PFSK-1 (cell line): ENCODE results near the gene FTCDNL1.

Source experiments
- FOXP2 ChIP-seq: optimal IDR thresholded peaks from 2 replicates; pipeline ENCODE3; 2011; ENCODE audit warnings: borderline replicate concordance, control low read depth, inconsistent platforms; ENCODE audit not compliant: insufficient read depth; ENCODE audit errors: extremely low read length, extremely low read depth
- POLR2AphosphoS5 ChIP-seq: IDR thresholded peaks from 2 replicates; pipeline ENCODE4 v1.6.1; 2012; ENCODE audit warnings: low read depth, mild to moderate bottlenecking, control low read depth, low read length, moderate library complexity
- REST ChIP-seq, 2 experiments: IDR thresholded peaks; 2 replicates each; pipeline versions ENCODE4 v1.6.1 to v1.8.0; 2011 to 2012; ENCODE audit warnings: low read depth in 2 of 2, low read length in 2 of 2, control low read depth in 1 of 2, inconsistent platforms in 1 of 2, mild to moderate bottlenecking in 1 of 2, moderate library complexity in 1 of 2; ENCODE audit not compliant: insufficient read depth in 1 of 2
- SIN3A ChIP-seq: IDR thresholded peaks from 2 replicates; pipeline ENCODE4 v1.6.1; 2012; ENCODE audit warnings: mild to moderate bottlenecking, low read length, moderate library complexity, borderline replicate concordance; ENCODE audit not compliant: insufficient read depth
- TAF1 ChIP-seq: IDR thresholded peaks from 2 replicates; pipeline ENCODE4 v1.6.1; 2012; ENCODE audit warnings: low read length, control low read depth, borderline replicate concordance; ENCODE audit not compliant: insufficient read depth

FTCDNL1 gene

GRCh38 chr2:199798831-199799580 lies 52.0 kb downstream of the FTCDNL1 start:
- TF ChIP-seq FOXP2 (no peak), POLR2AphosphoS5 (no peak), REST (IDR thresholded peaks at IDR 0.05; ENCODE audit: insufficient read depth in 1 of 2, low read depth in 2 of 2, low read length in 2 of 2) (no peak), TAF1 (no peak), SIN3A (no peak)

DNA sequence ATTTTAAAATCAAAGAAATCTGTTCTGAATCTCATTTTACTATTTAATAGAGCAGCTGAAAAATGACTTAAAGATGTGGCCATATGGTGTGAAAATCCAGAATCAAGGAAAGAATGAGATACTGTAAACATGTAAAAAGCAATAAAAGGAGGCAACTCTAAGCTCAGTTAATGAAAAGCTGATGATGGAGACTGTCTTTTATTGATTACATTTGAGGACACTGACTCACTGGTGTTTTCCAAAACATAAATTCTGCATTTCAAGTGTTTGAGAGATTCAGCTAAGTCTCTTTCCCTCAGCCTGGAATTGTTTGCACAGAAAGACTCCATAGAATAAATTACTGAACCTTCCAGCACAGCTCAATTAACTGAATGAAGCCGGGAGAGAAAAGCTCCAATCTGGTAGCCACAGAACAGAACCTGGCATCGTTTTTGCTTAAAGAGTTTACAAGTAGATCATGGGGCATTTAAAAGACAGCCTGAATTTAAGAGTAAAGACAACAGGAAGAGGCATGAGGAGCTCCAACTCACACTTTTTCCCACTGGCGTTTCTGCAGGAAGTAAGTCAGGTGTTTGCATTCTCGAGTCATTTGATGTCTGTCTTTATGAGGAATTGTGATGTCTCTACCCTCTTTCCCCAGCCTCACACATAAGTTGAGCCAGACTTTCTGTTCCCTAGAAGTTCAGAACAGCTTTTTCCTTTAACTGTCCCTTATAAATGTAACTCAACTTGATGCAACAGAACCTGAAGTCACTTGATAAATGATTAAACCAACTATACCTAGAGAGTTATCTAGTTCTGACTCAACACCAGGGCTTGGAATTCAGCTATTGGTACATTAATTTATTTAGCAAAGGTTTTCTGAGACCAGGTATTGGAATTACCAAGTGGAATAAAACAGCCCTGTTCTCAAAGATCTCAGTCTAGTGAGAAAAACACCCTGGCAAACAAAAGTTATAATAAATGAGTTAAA lies 53.3 kb downstream of the FTCDNL1 start:
- TF ChIP-seq SIN3A (no peak), TAF1 (no peak), FOXP2 (no peak), POLR2AphosphoS5 (no peak), REST (IDR thresholded peaks at IDR 0.05; ENCODE audit: insufficient read depth in 1 of 2, low read depth in 2 of 2, low read length in 2 of 2) (no peak)

DNA sequence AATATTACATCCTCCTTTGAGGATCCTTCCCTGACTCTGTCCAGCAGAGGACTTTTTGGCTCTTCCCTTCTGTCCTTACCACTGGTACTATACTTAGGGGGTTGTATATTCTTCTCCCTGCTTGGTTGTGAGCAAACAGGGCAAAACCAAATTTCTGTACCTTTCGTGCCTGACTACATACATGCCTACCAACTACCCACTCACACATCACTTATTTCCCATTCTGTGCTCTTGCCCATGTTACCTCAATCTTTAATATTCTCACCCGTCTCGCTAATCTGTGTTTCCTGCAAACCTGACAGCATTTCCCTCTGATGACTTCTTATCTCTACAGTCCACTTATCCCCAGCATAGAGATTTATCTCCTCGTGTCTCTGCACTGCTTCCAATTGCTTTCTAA lies 58.6 kb downstream of the FTCDNL1 start:
- TF ChIP-seq POLR2AphosphoS5 (no peak), SIN3A (no peak), REST (IDR thresholded peaks at IDR 0.05; ENCODE audit: insufficient read depth in 1 of 2, low read depth in 2 of 2, low read length in 2 of 2) (no peak), TAF1 (no peak), FOXP2 (no peak)

GRCh38 chr2:199791326-199791725 lies 59.7 kb downstream of the FTCDNL1 start:
- TF ChIP-seq REST (IDR thresholded peaks at IDR 0.05; ENCODE audit: insufficient read depth in 1 of 2, low read depth in 2 of 2, low read length in 2 of 2) = no peak
- no peak for TF ChIP-seq TAF1
- no peak for TF ChIP-seq POLR2AphosphoS5
- TF ChIP-seq FOXP2 = no peak
- no peak for TF ChIP-seq SIN3A
